Pancreas (tissue), 10 donors: Measurements from ENCODE around the gene SDS. TPM values are rescaled to one million over a fixed set of nuclear protein-coding genes. Genes with fewer than 3 reads are reported as not detected.
"Not testable (repeated sequence)": the region's sequence is repeated elsewhere in the genome, so short reads cannot be mapped to it uniquely, and the experiment has no call there.

Experiments used
- ATAC-seq, 4 donors: fragments of 200-7000 bp; cut with Tn5 transposase; one replicate each; pipeline versions ENCODE4 v1.8.0 to v1.9.1; 2020; ENCODE audit warnings: mild to moderate bottlenecking in 4 of 4, moderate library complexity in 4 of 4
- DNase-seq, 6 donors: peaks; one replicate each; pipeline ENCODE4 v3.0.0-alpha.2; 2020
- FAIRE-seq: peaks from 2 replicates; lab custom pipeline; 2012; peaks lifted over from hg19 to GRCh38; lab: Jason Lieb, UNC
- H3K27ac ChIP-seq, 4 donors: fragments of 200-600 bp; sonication (generic); 1 replicate in 3 of 4; 2 replicates in 1 of 4; pipeline versions ENCODE4 v1.5.0 to v1.8.0; 2020
- H3K27me3 ChIP-seq, 4 donors: fragments of 200-600 bp; one replicate each; pipeline ENCODE4 v1.8.0; 2021
- H3K36me3 ChIP-seq, 3 donors: fragments of 200-600 bp; sonication (generic) in 1 of 3; one replicate each; pipeline versions ENCODE4 v1.5.0 to v1.8.0; 2020 to 2021
- H3K4me1 ChIP-seq, 3 donors: fragments of 200-600 bp; one replicate each; pipeline ENCODE4 v1.8.0; 2021
- H3K4me3 ChIP-seq, 4 donors: fragments of 200-600 bp; sonication (generic) in 2 of 4; one replicate each; pipeline versions ENCODE4 v1.5.0 to v1.8.0; 2020 to 2021
- H3K9me3 ChIP-seq, 4 donors: fragments of 200-600 bp; one replicate each; pipeline ENCODE4 v1.8.0; 2021
- CTCF ChIP-seq, 4 donors: fragments of 200-600 bp; sonication (generic) in 3 of 4; IDR thresholded peaks; one replicate each; pipeline versions ENCODE4 v1.5.0 to v1.8.0; 2021; ENCODE audit warnings: antibody characterized with exemption in 4 of 4
- WGBS, 2 donors: extraction: QIAGEN DNeasy Blood & Tissue Kit; methylation state at CpG; one replicate each; pipeline ENCODE4 v1.1.7; 2013; 5-methylcytosine and 5-hydroxymethylcytosine counted together
- intact Hi-C, 3 donors: fragments of 100-400 bp; cut with DNase I; formaldehyde crosslinking; loops; one replicate each; pipeline versions ENCODE4 v1.11.1 to v1.14.2; 2022
- polyA plus RNA-seq, 2 donors: library from polyadenylated mRNA; stranded (reverse); fragments of 200-250 nt; gene quantifications; one replicate each; pipeline ENCODE4 v1.2.3, GENCODE V29; 2013
- total RNA-seq, 6 donors: library from RNA; stranded (reverse); fragmentation: NEBNext Ultra II Directional in 4 of 6; extraction: Animal tissue kit (Norgen Biotek cat#: 25700) in 4 of 6; gene quantifications; one replicate each; pipeline versions ENCODE4 v1.2.1 to v1.2.4, GENCODE V29; 2021 to 2023
- donor health status: healthy with polysubstance abuse.
- donor health status: DM: no; HTN: no; CAD: no; lungs with moderate emphysema.
- donor health status: DM: no; HTN: no; CAD: no.
- donor health status: control.
- donor health status: control.
- donor health status: Bipolar disorder and iron deficiency.
- donor health status: DM: yes; HTN: yes; CAD: no.
- donor health status: DM: no; HTN: no; CAD: no.
- donor health status: DM: no; HTN: no; CAD: no.
- donor health status: DM: yes; HTN: yes; CAD: no.

Gene SDS
- total and polyA plus RNA-seq, 8 donors: 0.14 to 3.4 (median 0.39) TPM; not detected in 2

GRCh38 chr12:113359939-113360748 lies 43.5 kb downstream of the SDS start:
- Histone ChIP-seq H3K36me3 (no peaks in the 10 kb centered on the region), H3K27me3 (no peaks in the 10 kb centered on the region), H3K9me3 (no peaks in the 10 kb centered on the region), H3K4me1 (peaks cover 3 to 23% (median 13%) of the 10 kb centered on the region in 3 donors), H3K27ac (no peak overlapping the region), H3K4me3 (peak overlapping the region in 1 of 4 donors; percentile 55)
- no peak for ATAC-seq
- WGBS, 2 donors: 63 to 69% methylated on average over 9 of the region's 9 CpGs
- no peak for FAIRE-seq
- TF ChIP-seq CTCF (IDR thresholded peaks at IDR 0.05): no peak
- intact Hi-C loops: no loop called here
- no peak for DNase-seq

- 33% methylated on average over 11 of the region's 11 CpGs for WGBS, 2 donors
- peak in 4 of 6 donors; percentile 11 to 55 (median 41) for DNase-seq
- peak overlapping the region; percentile 50 to 86 (median 82) for H3K27ac ChIP-seq
- no peak for FAIRE-seq
- no peaks in the 10 kb centered on the region for H3K36me3 ChIP-seq
- H3K9me3 ChIP-seq: no peaks in the 10 kb centered on the region
- H3K27me3 ChIP-seq: no peaks in the 10 kb centered on the region
- TF ChIP-seq CTCF (IDR thresholded peaks at IDR 0.05): no peak
- peak in 3 of 4 donors; percentile 1 to 2 (median 2) for ATAC-seq
- peaks cover 3 to 23% (median 13%) of the 10 kb centered on the region in 3 donors for H3K4me1 ChIP-seq
- H3K4me3 ChIP-seq: peak overlapping the region; percentile 54 to 94 (median 62)
- intact Hi-C loops: no loop called here
Observed at GRCh38 chr12:113359133-113359938, 44.4 kb downstream of the SDS start.

GRCh38 chr12:113358381-113359132 lies 45.1 kb downstream of the SDS start, which contains the start of gene PLBD2:
Gene PLBD2 (plus strand): TSS chr12:113358587. CDS start chr12:113358601, 14 bp downstream.
- peak within 1 kb of the TSS; percentile 54 to 94 (median 62) for H3K4me3 ChIP-seq
- ATAC-seq (peak; percentile 92 to 95 (median 94)), DNase-seq (peak; percentile 95 to 97 (median 96)), FAIRE-seq (no peak)
- no peak for TF ChIP-seq CTCF (IDR thresholded peaks at IDR 0.05)
- H3K27ac ChIP-seq: peak within 1 kb of the TSS; percentile 50 to 86 (median 82)
- H3K27me3 ChIP-seq: no peaks in the 10 kb centered on the region
- H3K36me3 ChIP-seq: no peaks in the 10 kb centered on the region
- H3K9me3 ChIP-seq: no peaks in the 10 kb centered on the region
- intact Hi-C loops: no loop called here
- 0 to 1% methylated on average over 50 to 67 of the region's 67 CpGs for WGBS, 2 donors
- peaks cover 3 to 23% (median 13%) of the 10 kb centered on the region in 3 donors for H3K4me1 ChIP-seq

DNA sequence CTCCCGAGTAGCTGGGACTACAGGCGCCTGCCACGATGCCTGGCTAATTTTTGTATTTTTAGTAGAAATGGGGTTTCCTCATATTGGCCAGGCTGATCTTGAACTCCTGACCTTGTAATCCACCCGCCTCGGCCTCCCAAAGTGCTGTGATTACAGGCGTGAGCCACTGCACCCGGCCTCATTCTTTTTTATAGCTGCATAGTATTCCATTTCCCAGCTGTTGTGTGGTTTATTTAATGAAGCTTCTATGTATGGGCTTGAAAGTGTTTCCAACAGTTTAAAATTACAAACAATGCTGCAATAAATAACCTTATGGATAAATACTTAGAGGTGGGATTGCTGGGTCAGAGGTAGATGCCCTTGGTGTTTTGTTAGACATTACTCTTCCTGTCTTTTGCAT lies 49.5 kb downstream of the SDS start:
- FAIRE-seq, intact Hi-C loops, ATAC-seq, H3K4me3 ChIP-seq, H3K27ac ChIP-seq, DNase-seq, H3K27me3 ChIP-seq, H3K36me3 ChIP-seq, H3K9me3 ChIP-seq: not testable (repeated sequence)
- WGBS, 2 donors: 82 to 88% methylated on average over 7 of the region's 7 CpGs
- H3K4me1 ChIP-seq: peaks cover 3 to 14% (median 13%) of the 10 kb centered on the region in 3 donors

DNA sequence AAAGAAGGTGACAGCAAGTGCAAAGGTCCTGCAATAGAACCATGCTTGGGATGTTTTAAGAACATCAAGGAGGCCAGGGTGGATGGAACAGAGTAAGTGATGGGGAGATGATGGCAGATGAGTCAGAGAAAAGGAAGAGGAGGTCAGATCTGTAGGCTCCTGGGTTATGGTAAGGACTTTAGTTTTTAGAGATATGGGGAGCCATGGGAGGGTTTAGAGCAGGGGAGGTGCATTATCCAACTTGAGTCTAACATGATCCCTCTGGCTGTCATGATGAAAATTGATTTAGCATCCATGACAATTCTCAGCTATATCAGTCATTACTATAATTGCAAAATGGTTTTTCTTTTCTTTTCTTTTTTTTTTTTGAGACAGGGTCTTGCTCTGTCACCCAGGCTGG lies 52.6 kb downstream of the SDS start:
- Histone ChIP-seq H3K4me1 (peaks cover 0 to 5% (median 0%) of the 10 kb centered on the region in 3 donors), H3K9me3 (no peaks in the 10 kb centered on the region), H3K27me3 (no peaks in the 10 kb centered on the region), H3K36me3 (no peaks in the 10 kb centered on the region), H3K27ac (no peak overlapping the region), H3K4me3 (no peak overlapping the region)
- intact Hi-C loops: no loop called here
- ATAC-seq: no peak
- DNase-seq: no peak
- no peak for TF ChIP-seq CTCF (IDR thresholded peaks at IDR 0.05)
- no peak for FAIRE-seq
